CD8-positive, alpha-beta memory T cell (primary cell): ENCODE measurements around the gene MEF2A. TPM values are rescaled to one million over a fixed set of nuclear protein-coding genes. Genes with fewer than 3 reads are reported as not detected.
"Not testable (repeated sequence)": the region's sequence is repeated elsewhere in the genome, so short reads cannot be mapped to it uniquely, and the experiment has no call there.

Experiments
- CTCF ChIA-PET: fragments of 350-600 bp; sonication (Branson Sonifier 250); formaldehyde crosslinking; loops from one replicate; lab custom pipeline; 2021; ENCODE audit warnings: antibody characterized with exemption; lab: Charles Lee
- POLR2A ChIA-PET: fragments of 350-600 bp; sonication (Branson Sonifier 250); formaldehyde crosslinking; loops from one replicate; lab custom pipeline; 2021; ENCODE audit warnings: antibody characterized with exemption; lab: Charles Lee
- DNase-seq, 5 donors: peaks; one replicate each; pipeline versions ENCODE4 v3.0.0 to v3.0.0-alpha.2; 2020 to 2022; ENCODE audit warnings: mixed read lengths in 1 of 5
- H3K27ac ChIP-seq: one replicate; pipeline ENCODE4 v1.7.0; 2013; ENCODE audit warnings: low read depth, mild to moderate bottlenecking, low read length, moderate library complexity
- H3K27me3 ChIP-seq: 2 replicates; pipeline ENCODE4 v1.7.0; 2013; ENCODE audit warnings: low read length, mild to moderate bottlenecking; ENCODE audit not compliant: insufficient read depth, poor library complexity, severe bottlenecking
- H3K36me3 ChIP-seq: 2 replicates; pipeline ENCODE4 v1.7.0; 2013; ENCODE audit warnings: mild to moderate bottlenecking, low read length, moderate library complexity; ENCODE audit not compliant: insufficient read depth
- H3K4me1 ChIP-seq: 2 replicates; pipeline ENCODE4 v1.7.0; 2013; ENCODE audit warnings: mild to moderate bottlenecking, low read length, moderate library complexity; ENCODE audit not compliant: insufficient read depth
- H3K4me3 ChIP-seq: 2 replicates; pipeline ENCODE4 v1.7.0; 2013; ENCODE audit warnings: mild to moderate bottlenecking, low read length
- H3K9me3 ChIP-seq: 2 replicates; pipeline ENCODE4 v1.7.0; 2013; ENCODE audit warnings: mild to moderate bottlenecking, low read length
- H3K27ac Mint-ChIP-seq, 8 donors: one replicate each; pipeline ENCODE4 v1.8.0; 2020 to 2021; ENCODE audit warnings: mixed read lengths in 8 of 8, mild to moderate bottlenecking in 6 of 8, inconsistent platforms in 3 of 8, moderate library complexity in 3 of 8
- H3K27me3 Mint-ChIP-seq, 2 donors: one replicate each; pipeline ENCODE4 v1.8.0; 2020 to 2021; ENCODE audit warnings: mixed read lengths in 2 of 2, mild to moderate bottlenecking in 1 of 2, moderate library complexity in 1 of 2
- H3K36me3 Mint-ChIP-seq, 3 donors: one replicate each; pipeline ENCODE4 v1.8.0; 2020 to 2021; ENCODE audit warnings: mixed read lengths in 3 of 3, inconsistent platforms in 1 of 3, mild to moderate bottlenecking in 1 of 3
- H3K4me1 Mint-ChIP-seq, 3 donors: one replicate each; pipeline ENCODE4 v1.8.0; 2020 to 2021; ENCODE audit warnings: mixed read lengths in 3 of 3, inconsistent platforms in 1 of 3, mild to moderate bottlenecking in 1 of 3
- H3K4me3 Mint-ChIP-seq, 7 donors: one replicate each; pipeline ENCODE4 v1.8.0; 2020 to 2021; ENCODE audit warnings: mixed read lengths in 7 of 7, mild to moderate bottlenecking in 6 of 7, moderate library complexity in 4 of 7, inconsistent platforms in 2 of 7
- H3K9me3 Mint-ChIP-seq, 5 donors: one replicate each; pipeline ENCODE4 v1.8.0; 2020 to 2022; ENCODE audit warnings: mixed read lengths in 5 of 5, mild to moderate bottlenecking in 3 of 5, moderate library complexity in 2 of 5, inconsistent platforms in 1 of 5
- polyA plus RNA-seq: library from polyadenylated mRNA; unstranded; fragments of 300-500 nt; fragmentation: Illumina TruSeq; gene quantifications from one replicate; pipeline ENCODE4 v1.2.3, GENCODE V29; 2021
- total RNA-seq, 2 experiments: library from RNA; stranded (reverse); gene quantifications; one replicate each; pipeline ENCODE4 v1.2.3, GENCODE V29; 2021

The MEF2A gene
- total RNA-seq (10 to 100 TPM; 21.1 to 22.4 TPM), polyA plus RNA-seq (15.3 TPM)

GRCh38 chr15:99565299-99566156 lies at the start of gene MEF2A:
MEF2A (plus strand) TSS chr15:99565984; CDS start chr15:99633120, 67,136 bp downstream.
- POLR2A ChIA-PET: no interaction called here
- CTCF ChIA-PET: interaction anchor here (2.4 to 2.5 kb wide), 2 partner anchors 139 kb away, joined by 8 to 11 read pairs; no protein-coding TSS in a partner anchor
- H3K4me1 Mint-ChIP-seq: peaks cover 24 to 37% (median 34%) of the 10 kb centered on the region in 3 donors

GRCh38 chr15:99518191-99518590 lies 47.6 kb upstream of the MEF2A start:
- H3K4me1 ChIP-seq: no peaks in the 10 kb centered on the region
- H3K4me3 ChIP-seq: no peak overlapping the region
- ChIA-PET CTCF (no interaction called here), POLR2A (no interaction called here)
- no peaks in the 10 kb centered on the region for H3K9me3 Mint-ChIP-seq
- H3K9me3 ChIP-seq: no peaks in the 10 kb centered on the region
- H3K4me1 Mint-ChIP-seq: no peaks in the 10 kb centered on the region
- H3K27ac Mint-ChIP-seq: no peak overlapping the region
- DNase-seq: no peak
- no peaks in the 10 kb centered on the region for H3K27me3 ChIP-seq
- no peaks in the 10 kb centered on the region for H3K36me3 ChIP-seq
- no peak overlapping the region for H3K4me3 Mint-ChIP-seq
- H3K36me3 Mint-ChIP-seq: no peaks in the 10 kb centered on the region
- H3K27ac ChIP-seq: no peak overlapping the region
- peaks cover 3 to 4% of the 10 kb centered on the region in 2 donors for H3K27me3 Mint-ChIP-seq

More at GRCh38 chr15:99565299-99566156, at the start of gene MEF2A:
- Mint-ChIP-seq H3K4me3 (peak within 1 kb of the TSS; percentile 93 to 98 (median 97)), H3K9me3 (no peaks in the 10 kb centered on the region), H3K36me3 (peaks cover 0 to 10% (median 0%) of the 10 kb centered on the region in 3 donors), H3K27me3 (peaks cover 0 to 3% of the 10 kb centered on the region in 2 donors), H3K27ac (peak within 1 kb of the TSS; percentile 92 to 100 (median 96))
- Histone ChIP-seq H3K27me3 (no peaks in the 10 kb centered on the region), H3K27ac (peak within 1 kb of the TSS; percentile 89), H3K36me3 (no peaks in the 10 kb centered on the region), H3K4me3 (peak within 1 kb of the TSS; percentile 100), H3K4me1 (peaks cover 30% of the 10 kb centered on the region), H3K9me3 (no peaks in the 10 kb centered on the region)
- peak; percentile 83 to 95 (median 90) for DNase-seq

GRCh38 chr15:99519366-99519765 lies 46.4 kb upstream of the MEF2A start:
- H3K4me1 Mint-ChIP-seq, H3K27me3 ChIP-seq, H3K9me3 Mint-ChIP-seq, H3K9me3 ChIP-seq, CTCF ChIA-PET, H3K4me1 ChIP-seq, H3K4me3 ChIP-seq, POLR2A ChIA-PET, DNase-seq, H3K4me3 Mint-ChIP-seq, H3K27ac Mint-ChIP-seq, H3K36me3 ChIP-seq, H3K27me3 Mint-ChIP-seq, H3K27ac ChIP-seq, H3K36me3 Mint-ChIP-seq: not testable (repeated sequence)

GRCh38 chr15:99522288-99522687 lies 43.5 kb upstream of the MEF2A start:
- POLR2A ChIA-PET: no interaction called here
- peaks cover 0 to 4% of the 10 kb centered on the region in 2 donors for H3K27me3 Mint-ChIP-seq

GRCh38 chr15:99526176-99526575 lies 39.6 kb upstream of the MEF2A start:
- no peaks in the 10 kb centered on the region for H3K4me1 ChIP-seq
- Mint-ChIP-seq H3K9me3 (peaks cover 0 to 5% (median 0%) of the 10 kb centered on the region in 5 donors), H3K4me3 (no peak overlapping the region), H3K27me3 (peaks cover 2 to 4% of the 10 kb centered on the region in 2 donors), H3K27ac (no peak overlapping the region), H3K4me1 (no peaks in the 10 kb centered on the region), H3K36me3 (peaks cover 0 to 6% (median 0%) of the 10 kb centered on the region in 3 donors)
- H3K36me3 ChIP-seq: no peaks in the 10 kb centered on the region
- H3K4me3 ChIP-seq: no peak overlapping the region
- DNase-seq: peak in 1 of 5 donors; percentile 15
- CTCF ChIA-PET: no interaction called here
- H3K27me3 ChIP-seq: no peaks in the 10 kb centered on the region
- H3K9me3 ChIP-seq: no peaks in the 10 kb centered on the region
- H3K27ac ChIP-seq: no peak overlapping the region
- POLR2A ChIA-PET: no interaction called here

More at GRCh38 chr15:99522288-99522687, 43.5 kb upstream of the MEF2A start:
- H3K36me3 ChIP-seq: no peaks in the 10 kb centered on the region
- Mint-ChIP-seq H3K4me1 (no peaks in the 10 kb centered on the region), H3K36me3 (peaks cover 0 to 6% (median 0%) of the 10 kb centered on the region in 3 donors), H3K9me3 (peaks cover 0 to 4% (median 0%) of the 10 kb centered on the region in 5 donors), H3K27ac (no peak overlapping the region), H3K4me3 (no peak overlapping the region)
- H3K27me3 ChIP-seq: no peaks in the 10 kb centered on the region
- no peaks in the 10 kb centered on the region for H3K4me1 ChIP-seq
- no peak overlapping the region for H3K4me3 ChIP-seq
- H3K9me3 ChIP-seq: no peaks in the 10 kb centered on the region
- no peak for DNase-seq
- H3K27ac ChIP-seq: no peak overlapping the region
- CTCF ChIA-PET: no interaction called here

- Mint-ChIP-seq H3K4me3 (no peak overlapping the region), H3K9me3 (peaks cover 0 to 5% (median 0%) of the 10 kb centered on the region in 5 donors), H3K27me3 (peaks cover 2 to 4% of the 10 kb centered on the region in 2 donors), H3K27ac (no peak overlapping the region), H3K4me1 (no peaks in the 10 kb centered on the region), H3K36me3 (peaks cover 0 to 6% (median 0%) of the 10 kb centered on the region in 3 donors)
- H3K9me3 ChIP-seq: no peaks in the 10 kb centered on the region
- H3K27ac ChIP-seq: no peak overlapping the region
- H3K4me3 ChIP-seq: no peak overlapping the region
- no peaks in the 10 kb centered on the region for H3K36me3 ChIP-seq
- H3K4me1 ChIP-seq: no peaks in the 10 kb centered on the region
- no peak for DNase-seq
- no peaks in the 10 kb centered on the region for H3K27me3 ChIP-seq
- POLR2A ChIA-PET: no interaction called here
- CTCF ChIA-PET: no interaction called here
Measured at GRCh38 chr15:99526671-99527070, 39.1 kb upstream of the MEF2A start.

GRCh38 chr15:99536422-99537040 lies 29.3 kb upstream of the MEF2A start:
- no peaks in the 10 kb centered on the region for H3K4me1 Mint-ChIP-seq
- no peaks in the 10 kb centered on the region for H3K9me3 ChIP-seq
- H3K9me3 Mint-ChIP-seq: peaks cover 0 to 9% (median 3%) of the 10 kb centered on the region in 5 donors
- no peak overlapping the region for H3K27ac Mint-ChIP-seq
- POLR2A ChIA-PET: no interaction called here
- no peaks in the 10 kb centered on the region for H3K4me1 ChIP-seq
- no peak overlapping the region for H3K27ac ChIP-seq
- peaks cover 0 to 2% (median 0%) of the 10 kb centered on the region in 3 donors for H3K36me3 Mint-ChIP-seq
- no peaks in the 10 kb centered on the region for H3K36me3 ChIP-seq
- CTCF ChIA-PET: no interaction called here
- DNase-seq: no peak
- no peak overlapping the region for H3K4me3 ChIP-seq
- peaks cover 0 to 18% of the 10 kb centered on the region in 2 donors for H3K27me3 Mint-ChIP-seq
- H3K27me3 ChIP-seq: no peaks in the 10 kb centered on the region
- H3K4me3 Mint-ChIP-seq: no peak overlapping the region

GRCh38 chr15:99537344-99537743 lies 28.4 kb upstream of the MEF2A start:
- ChIA-PET POLR2A (no interaction called here), CTCF (no interaction called here)
- Histone ChIP-seq H3K4me3 (no peak overlapping the region), H3K9me3 (no peaks in the 10 kb centered on the region), H3K27me3 (no peaks in the 10 kb centered on the region), H3K4me1 (no peaks in the 10 kb centered on the region), H3K27ac (no peak overlapping the region), H3K36me3 (no peaks in the 10 kb centered on the region)
- peaks cover 0 to under 1% (median 0%) of the 10 kb centered on the region in 3 donors for H3K36me3 Mint-ChIP-seq
- H3K4me1 Mint-ChIP-seq: no peaks in the 10 kb centered on the region
- no peak for DNase-seq
- no peak overlapping the region for H3K27ac Mint-ChIP-seq
- H3K9me3 Mint-ChIP-seq: peaks cover 0 to 4% (median 2%) of the 10 kb centered on the region in 5 donors
- no peak overlapping the region for H3K4me3 Mint-ChIP-seq
- peaks cover 0 to 18% of the 10 kb centered on the region in 2 donors for H3K27me3 Mint-ChIP-seq
